Vagina (tissue), 2 donors: ENCODE data around the gene PSMC3IP. TPM values are rescaled to one million over a fixed set of nuclear protein-coding genes. Genes with fewer than 3 reads are reported as not detected.

Experiments
- DNase-seq, 2 donors: peaks; one replicate each; pipeline ENCODE4 v3.0.0-alpha.2; 2017; ENCODE audit errors: extremely low spot score in 2 of 2
- H3K27ac ChIP-seq: fragments of 200-600 bp; sonication (generic); one replicate; pipeline ENCODE4 v1.5.1; 2019
- H3K27me3 ChIP-seq: fragments of 200-600 bp; sonication (generic); one replicate; pipeline ENCODE4 v1.5.1; 2019
- H3K36me3 ChIP-seq, 2 donors: fragments of 200-600 bp; sonication (generic); one replicate each; pipeline ENCODE4 v1.5.1; 2017 to 2019
- H3K4me1 ChIP-seq: fragments of 200-600 bp; sonication (generic); one replicate; pipeline ENCODE4 v1.5.1; 2019
- H3K4me3 ChIP-seq, 2 donors: fragments of 200-600 bp; sonication (generic); 1 replicate in 1 of 2; 2 replicates in 1 of 2; pipeline ENCODE4 v1.5.1; 2016 to 2019
- H3K9me3 ChIP-seq: fragments of 200-600 bp; sonication (generic); one replicate; pipeline ENCODE4 v1.5.1; 2019
- POLR2A ChIP-seq, 2 donors: fragments of 450-650 bp; IDR thresholded peaks; one replicate each; pipeline ENCODE4 v1.6.1; 2017; ENCODE audit warnings: antibody characterized with exemption in 2 of 2, mild to moderate bottlenecking in 2 of 2, moderate library complexity in 2 of 2
- POLR2AphosphoS5 ChIP-seq, 2 donors: sonication (generic); formaldehyde crosslinking; IDR thresholded peaks; one replicate each; pipeline ENCODE4 v1.9.0; 2017; ENCODE audit warnings: antibody characterized with exemption in 2 of 2, mild to moderate bottlenecking in 2 of 2, low read depth in 1 of 2; ENCODE audit not compliant: insufficient read depth in 1 of 2
- intact Hi-C: fragments of 100-400 bp; cut with DNase I; formaldehyde crosslinking; loops from one replicate; pipeline ENCODE4 v1.15.1; 2023
- total RNA-seq: library from RNA; depleted of rRNA; stranded (reverse); fragments of >200 nt; gene quantifications from one replicate; pipeline ENCODE4 v1.2.3, GENCODE V29; 2016
- TF ChIP-seq, protein P1 (sequence below), 3 experiments: fragments of 450-650 bp in 2 of 3; fragments of 200-600 bp in 1 of 3; sonication (generic) in 1 of 3; IDR thresholded peaks; one replicate each; pipeline ENCODE4 v1.5.1; 2017 to 2019; ENCODE audit warnings: antibody characterized with exemption in 3 of 3, mild to moderate bottlenecking in 2 of 3, moderate library complexity in 2 of 3

The PSMC3IP gene
- total RNA-seq, 1 donor from 2014 or later = 0.98 TPM

- TF ChIP-seq POLR2AphosphoS5 (IDR thresholded peaks at IDR 0.05; ENCODE audit: insufficient read depth in 1 of 2, low read depth in 1 of 2) = peak in 1 of 2 donors; percentile 20
- TF ChIP-seq, protein P1, sequence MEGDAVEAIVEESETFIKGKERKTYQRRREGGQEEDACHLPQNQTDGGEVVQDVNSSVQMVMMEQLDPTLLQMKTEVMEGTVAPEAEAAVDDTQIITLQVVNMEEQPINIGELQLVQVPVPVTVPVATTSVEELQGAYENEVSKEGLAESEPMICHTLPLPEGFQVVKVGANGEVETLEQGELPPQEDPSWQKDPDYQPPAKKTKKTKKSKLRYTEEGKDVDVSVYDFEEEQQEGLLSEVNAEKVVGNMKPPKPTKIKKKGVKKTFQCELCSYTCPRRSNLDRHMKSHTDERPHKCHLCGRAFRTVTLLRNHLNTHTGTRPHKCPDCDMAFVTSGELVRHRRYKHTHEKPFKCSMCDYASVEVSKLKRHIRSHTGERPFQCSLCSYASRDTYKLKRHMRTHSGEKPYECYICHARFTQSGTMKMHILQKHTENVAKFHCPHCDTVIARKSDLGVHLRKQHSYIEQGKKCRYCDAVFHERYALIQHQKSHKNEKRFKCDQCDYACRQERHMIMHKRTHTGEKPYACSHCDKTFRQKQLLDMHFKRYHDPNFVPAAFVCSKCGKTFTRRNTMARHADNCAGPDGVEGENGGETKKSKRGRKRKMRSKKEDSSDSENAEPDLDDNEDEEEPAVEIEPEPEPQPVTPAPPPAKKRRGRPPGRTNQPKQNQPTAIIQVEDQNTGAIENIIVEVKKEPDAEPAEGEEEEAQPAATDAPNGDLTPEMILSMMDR (IDR thresholded peaks at IDR 0.05) = no peak
- no peak for TF ChIP-seq POLR2A (IDR thresholded peaks at IDR 0.05)
- no peaks in the 10 kb centered on the region for H3K27me3 ChIP-seq
- H3K4me1 ChIP-seq = peaks cover 29% of the 10 kb centered on the region
- H3K4me3 ChIP-seq = peak overlapping the region; percentile 62 to 95
- H3K9me3 ChIP-seq = no peaks in the 10 kb centered on the region
- intact Hi-C loops = no loop called here
- peak overlapping the region; percentile 92 for H3K27ac ChIP-seq
- no peak for DNase-seq
- peaks cover 0 to 15% of the 10 kb centered on the region in 2 donors for H3K36me3 ChIP-seq
Measured at GRCh38 chr17:42536372-42537155, 41.0 kb downstream of the PSMC3IP start.

DNA sequence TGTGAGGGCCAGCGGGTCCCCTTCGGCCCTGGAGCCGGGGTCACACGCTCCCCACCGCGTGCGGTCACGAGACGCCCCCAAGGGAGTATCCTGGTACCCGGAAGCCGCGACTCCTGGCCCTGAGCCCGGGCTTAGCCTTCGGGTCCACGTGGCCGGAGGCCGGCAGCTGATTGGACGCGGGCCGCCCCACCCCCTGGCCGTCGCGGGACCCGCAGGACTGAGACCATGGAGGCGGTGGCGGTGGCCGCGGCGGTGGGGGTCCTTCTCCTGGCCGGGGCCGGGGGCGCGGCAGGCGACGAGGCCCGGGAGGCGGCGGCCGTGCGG lies 41.5 kb downstream of the PSMC3IP start, which contains the start of gene NAGLU:
Gene NAGLU (plus strand): TSS at position 194 of the 324 bp plus-strand sequence. CDS start 32 bp downstream, at position 226.
- Histone ChIP-seq H3K4me1 (peaks cover 35% of the 10 kb centered on the region), H3K36me3 (peaks cover 0 to 15% of the 10 kb centered on the region in 2 donors), H3K27ac (peak within 1 kb of the TSS; percentile 92), H3K27me3 (no peaks in the 10 kb centered on the region), H3K9me3 (no peaks in the 10 kb centered on the region), H3K4me3 (peak within 1 kb of the TSS; percentile 62 to 95)
- peak; percentile 96 to 97 for TF ChIP-seq POLR2AphosphoS5 (IDR thresholded peaks at IDR 0.05; ENCODE audit: insufficient read depth in 1 of 2, low read depth in 1 of 2)
- peak in 1 of 2 donors; percentile 88 for TF ChIP-seq POLR2A (IDR thresholded peaks at IDR 0.05)
- TF ChIP-seq, protein P1 (IDR thresholded peaks at IDR 0.05) = no peak
- peak in 1 of 2 donors; percentile 95 for DNase-seq
- intact Hi-C loops = no loop called here

- Histone ChIP-seq H3K27ac (peak overlapping the region; percentile 92), H3K36me3 (peaks cover 0 to 15% of the 10 kb centered on the region in 2 donors), H3K4me1 (peaks cover 38% of the 10 kb centered on the region), H3K4me3 (peak overlapping the region; percentile 62 to 95), H3K27me3 (no peaks in the 10 kb centered on the region), H3K9me3 (no peaks in the 10 kb centered on the region)
- TF ChIP-seq POLR2A (IDR thresholded peaks at IDR 0.05) (no peak), POLR2AphosphoS5 (IDR thresholded peaks at IDR 0.05; ENCODE audit: insufficient read depth in 1 of 2, low read depth in 1 of 2) (no peak)
- TF ChIP-seq, protein P1 (IDR thresholded peaks at IDR 0.05) = no peak
- no peak for DNase-seq
- intact Hi-C loops = no loop called here
Measured at GRCh38 chr17:42535155-42536047, 42.1 kb downstream of the PSMC3IP start.

DNA sequence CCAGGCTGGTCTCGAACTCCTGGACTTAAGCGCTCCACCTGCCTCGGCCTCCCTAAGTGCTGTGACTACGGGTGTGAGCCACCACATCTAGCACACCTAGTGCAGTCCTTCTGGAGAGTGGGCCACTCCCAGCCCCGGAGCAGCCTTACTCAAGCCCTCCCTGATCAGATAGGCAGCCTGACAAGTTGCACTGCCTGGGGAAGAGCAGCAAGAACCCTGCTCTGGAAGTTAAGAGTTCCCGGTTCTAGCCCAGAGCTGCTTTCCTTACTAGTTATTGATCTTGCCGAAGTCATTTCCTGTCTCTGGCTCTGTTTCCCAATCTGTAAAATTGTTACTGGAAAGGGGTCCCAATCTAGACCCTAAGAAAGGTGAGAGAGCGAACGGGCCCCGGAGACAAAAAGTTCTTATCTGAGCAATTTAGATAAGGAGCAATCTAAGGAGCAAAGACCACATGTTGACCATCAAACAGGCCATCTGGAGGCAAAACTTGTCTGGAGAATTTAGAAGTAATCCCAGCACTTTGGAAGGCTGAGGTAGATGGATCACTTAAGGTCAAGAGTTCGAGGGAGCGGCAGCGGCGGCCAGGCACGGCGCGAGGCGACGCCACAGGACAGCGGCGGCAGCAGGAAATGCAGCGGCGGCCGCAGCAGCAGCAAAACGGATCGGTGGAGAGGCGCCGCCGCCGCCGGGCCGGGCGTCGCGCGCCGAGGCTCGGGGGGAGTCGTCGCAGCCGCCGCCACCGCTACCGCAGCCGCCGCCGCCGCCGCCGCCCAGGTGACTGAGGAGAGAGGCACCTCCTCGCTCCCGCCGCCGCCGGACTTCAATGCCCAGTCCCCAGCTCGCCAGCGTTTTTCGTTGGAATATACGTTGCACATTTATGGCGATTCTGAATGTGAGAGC lies 45.8 kb downstream of the PSMC3IP start:
- Histone ChIP-seq H3K4me1 (peaks cover 44% of the 10 kb centered on the region), H3K4me3 (peak overlapping the region; percentile 44 to 71), H3K27ac (peak overlapping the region; percentile 70), H3K36me3 (no peaks in the 10 kb centered on the region), H3K9me3 (no peaks in the 10 kb centered on the region), H3K27me3 (no peaks in the 10 kb centered on the region)
- TF ChIP-seq, protein P1 (IDR thresholded peaks at IDR 0.05) = peak in 1 of 3 experiments; percentile 36
- TF ChIP-seq POLR2A (IDR thresholded peaks at IDR 0.05) (peak in 1 of 2 donors; percentile 32), POLR2AphosphoS5 (IDR thresholded peaks at IDR 0.05; ENCODE audit: insufficient read depth in 1 of 2, low read depth in 1 of 2) (peak in 1 of 2 donors; percentile 3)
- no peak for DNase-seq
- intact Hi-C loops = no loop called here
